Naive thymus-derived CD4-positive, alpha-beta T cell (primary cell): ENCODE data around the gene ZBTB26. TPM values are rescaled to one million over a fixed set of nuclear protein-coding genes. Genes with fewer than 3 reads are reported as not detected.

ENCODE experiments used
- ATAC-seq: fragments of 150-1000 bp; cut with Tn5 transposase; 2 replicates; pipeline ENCODE4 v1.10.0; 2021; ENCODE audit warnings: mild to moderate bottlenecking, moderate library complexity
- CTCF ChIA-PET: fragments of 350-600 bp; sonication (Branson Sonifier 250); formaldehyde crosslinking; loops from one replicate; lab custom pipeline; 2021; ENCODE audit warnings: antibody characterized with exemption; lab: Charles Lee
- POLR2A ChIA-PET: fragments of 350-600 bp; sonication (Branson Sonifier 250); formaldehyde crosslinking; loops from one replicate; lab custom pipeline; 2021; ENCODE audit warnings: antibody characterized with exemption, inconsistent platforms; lab: Charles Lee
- DNase-seq, 9 donors: peaks; one replicate each; pipeline versions ENCODE4 v3.0.0 to v3.0.0-alpha.2; 2020 to 2022; ENCODE audit warnings: mixed read lengths in 1 of 9
- H3K27ac ChIP-seq: one replicate; pipeline ENCODE4 v1.7.0; 2013; ENCODE audit warnings: mild to moderate bottlenecking, low read depth, low read length, moderate library complexity
- H3K27me3 ChIP-seq, 2 donors: one replicate each; pipeline ENCODE4 v1.7.0; 2013; ENCODE audit warnings: low read length in 2 of 2, mild to moderate bottlenecking in 2 of 2, moderate library complexity in 2 of 2; ENCODE audit not compliant: control insufficient read depth in 2 of 2, insufficient read depth in 2 of 2
- H3K36me3 ChIP-seq, 3 experiments: 1 replicate in 2 of 3; 2 replicates in 1 of 3; pipeline ENCODE4 v1.7.0; 2013; ENCODE audit warnings: low read length in 3 of 3, mild to moderate bottlenecking in 3 of 3, moderate library complexity in 1 of 3; ENCODE audit not compliant: insufficient read depth in 3 of 3, control insufficient read depth in 2 of 3
- H3K4me1 ChIP-seq, 2 donors: one replicate each; pipeline ENCODE4 v1.7.0; 2013; ENCODE audit warnings: low read length in 2 of 2, mild to moderate bottlenecking in 2 of 2, moderate library complexity in 1 of 2; ENCODE audit not compliant: control insufficient read depth in 2 of 2, insufficient read depth in 2 of 2
- H3K4me3 ChIP-seq: 2 replicates; pipeline ENCODE4 v1.7.0; 2013; ENCODE audit warnings: mild to moderate bottlenecking, low read length
- H3K9me3 ChIP-seq, 3 experiments: 1 replicate in 2 of 3; 2 replicates in 1 of 3; pipeline ENCODE4 v1.7.0; 2013; ENCODE audit warnings: low read length in 3 of 3; ENCODE audit not compliant: control insufficient read depth in 2 of 3
- H3K27ac Mint-ChIP-seq, 9 donors: one replicate each; pipeline ENCODE4 v1.8.0; 2020 to 2022; ENCODE audit warnings: mixed read lengths in 9 of 9, mild to moderate bottlenecking in 8 of 9, moderate library complexity in 5 of 9, inconsistent platforms in 2 of 9
- H3K27me3 Mint-ChIP-seq, 5 donors: one replicate each; pipeline ENCODE4 v1.8.0; 2021 to 2022; ENCODE audit warnings: mixed read lengths in 5 of 5, mild to moderate bottlenecking in 1 of 5
- H3K36me3 Mint-ChIP-seq, 5 donors: one replicate each; pipeline ENCODE4 v1.8.0; 2020 to 2022; ENCODE audit warnings: mixed read lengths in 5 of 5, mild to moderate bottlenecking in 3 of 5, inconsistent platforms in 1 of 5
- H3K4me1 Mint-ChIP-seq, 7 donors: one replicate each; pipeline ENCODE4 v1.8.0; 2020 to 2022; ENCODE audit warnings: mixed read lengths in 7 of 7, mild to moderate bottlenecking in 3 of 7, inconsistent platforms in 1 of 7
- H3K4me3 Mint-ChIP-seq, 10 donors: one replicate each; pipeline ENCODE4 v1.8.0; 2020 to 2022; ENCODE audit warnings: mild to moderate bottlenecking in 10 of 10, mixed read lengths in 10 of 10, moderate library complexity in 6 of 10, inconsistent platforms in 2 of 10
- H3K9me3 Mint-ChIP-seq, 11 donors: one replicate each; pipeline ENCODE4 v1.8.0; 2020 to 2022; ENCODE audit warnings: mixed read lengths in 11 of 11, mild to moderate bottlenecking in 4 of 11, inconsistent platforms in 1 of 11, moderate library complexity in 1 of 11
- intact Hi-C, 2 donors: fragments of 100-400 bp; cut with micrococcal nuclease; formaldehyde crosslinking; loops; one replicate each; pipeline ENCODE4 v1.15.1; 2023
- polyA plus RNA-seq, 2 donors: library from polyadenylated mRNA; unstranded; fragments of 300-500 nt; fragmentation: Illumina TruSeq; gene quantifications; one replicate each; pipeline ENCODE4 v1.2.3, GENCODE V29; 2021
- total RNA-seq, 6 experiments: library from RNA in 5 of 6; stranded (reverse) in 5 of 6; gene quantifications; 1 replicate in 5 of 6; 2 replicates in 1 of 6; pipeline ENCODE4 v1.2.3 and lab custom pipeline; 2021 to 2026

ZBTB26 gene
- total and polyA plus RNA-seq, 7 experiments from 2014 or later = 1.1 to 11.0 (median 7.7) TPM

DNA sequence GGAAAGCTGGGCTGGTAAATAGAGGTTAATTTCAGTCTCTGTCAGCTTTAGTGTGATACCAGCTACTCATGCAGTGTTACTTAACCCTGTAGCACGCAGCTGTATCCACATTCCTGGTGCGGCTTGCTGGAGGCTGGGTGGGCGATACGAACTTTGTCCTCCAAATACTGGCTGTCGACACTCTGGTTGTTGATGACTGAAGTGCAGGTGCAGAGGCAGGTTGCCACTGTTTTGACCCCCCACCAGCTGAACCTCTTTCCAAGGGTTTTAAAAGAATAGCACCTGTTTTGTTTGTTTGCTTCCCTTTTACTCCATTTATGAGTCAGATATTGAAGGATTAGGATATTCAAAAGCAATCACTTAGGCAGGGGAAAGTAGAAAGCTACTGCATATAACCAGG is 5.2 kb upstream of the ZBTB26 start:
- H3K4me1 Mint-ChIP-seq = peaks cover 21 to 44% (median 39%) of the 10 kb centered on the region in 7 donors
- Histone ChIP-seq H3K36me3 (peaks cover 0 to 17% (median 0%) of the 10 kb centered on the region in 3 experiments), H3K9me3 (no peaks in the 10 kb centered on the region), H3K27ac (no peak overlapping the region), H3K4me3 (no peak overlapping the region), H3K4me1 (peaks cover 8 to 13% of the 10 kb centered on the region in 2 donors), H3K27me3 (no peaks in the 10 kb centered on the region)
- ChIA-PET CTCF (no interaction called here), POLR2A (interaction anchor here (0.6 to 2.9 kb wide), 3 partner anchors 23 to 369 kb away, joined by 3 to 8 read pairs (median 4); partner anchors contain the start of gene ZBTB6)
- ATAC-seq (no peak), DNase-seq (no peak)
- H3K4me3 Mint-ChIP-seq = no peak overlapping the region
- H3K36me3 Mint-ChIP-seq = peaks cover 0 to 12% (median 10%) of the 10 kb centered on the region in 5 donors
- peaks cover 0 to 3% (median 0%) of the 10 kb centered on the region in 11 donors for H3K9me3 Mint-ChIP-seq
- intact Hi-C loops = no loop called here
- H3K27ac Mint-ChIP-seq = peak overlapping the region in 2 of 9 donors; percentile 14 to 46
- no peaks in the 10 kb centered on the region for H3K27me3 Mint-ChIP-seq

DNA sequence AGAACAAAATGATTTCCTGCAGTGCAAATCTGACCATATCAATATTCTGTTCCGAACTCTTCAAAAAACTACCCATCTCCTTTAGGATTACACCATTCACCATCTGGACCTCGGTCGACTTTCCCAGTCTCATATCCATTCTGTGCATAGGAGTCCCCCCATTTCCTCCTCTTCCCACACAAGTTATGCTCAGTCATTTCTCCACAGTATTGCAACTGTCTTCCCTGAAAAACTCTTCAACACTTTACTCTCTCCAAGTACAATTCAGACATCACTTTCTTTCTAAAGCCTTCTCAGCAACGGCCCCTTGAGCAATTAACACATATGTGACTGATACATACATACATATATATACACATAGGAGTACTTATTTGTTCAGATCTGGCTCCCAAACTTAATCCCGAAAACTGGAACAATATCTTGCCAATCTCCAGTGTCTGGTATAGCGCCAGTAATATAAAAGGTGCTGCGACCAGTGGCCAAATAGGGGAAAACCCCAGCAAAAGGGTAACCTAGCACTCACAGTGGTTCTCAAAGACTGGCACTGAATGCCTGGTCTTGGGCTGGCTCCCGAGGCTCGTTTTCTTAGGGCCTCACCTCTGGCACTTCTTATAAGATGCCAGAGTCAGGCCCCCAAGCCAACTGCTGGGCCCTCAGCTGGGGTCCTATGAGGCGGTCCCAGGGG is 629 bp downstream of the ZBTB26 start:
- ATAC-seq (no peak), DNase-seq (peak in 3 of 9 donors; percentile 7 to 25 (median 11))
- no peaks in the 10 kb centered on the region for H3K27me3 Mint-ChIP-seq
- CTCF ChIA-PET = interaction anchor here (1.2 kb wide), 1 partner anchor 18 kb away, joined by 5 read pairs; no protein-coding TSS in a partner anchor
- peaks cover 0 to 6% (median 0%) of the 10 kb centered on the region in 5 donors for H3K36me3 Mint-ChIP-seq
- POLR2A ChIA-PET = interaction anchor here (1.3 to 3.5 kb wide), 6 partner anchors 10 to 27 kb away, joined by 4 to 29 read pairs (median 19); partner anchors contain the start of genes RABGAP1, RC3H2 and ZBTB6
- intact Hi-C loops = loop anchor here (1.0 kb wide), 3 partner anchors 10 to 25 kb away; partner anchors contain the start of genes RC3H2 (in 2 of the 2) and ZBTB6 (in 2 of the 2)
- no peaks in the 10 kb centered on the region for H3K9me3 ChIP-seq
- H3K27ac Mint-ChIP-seq = peak overlapping the region in 1 of 9 donors; percentile 65
- H3K4me1 Mint-ChIP-seq = peaks cover 18 to 32% (median 25%) of the 10 kb centered on the region in 7 donors
- peak overlapping the region; percentile 94 for H3K27ac ChIP-seq
- peak overlapping the region; percentile 75 for H3K4me3 ChIP-seq
- H3K27me3 ChIP-seq = no peaks in the 10 kb centered on the region
- peaks cover 8 to 11% of the 10 kb centered on the region in 2 donors for H3K4me1 ChIP-seq
- H3K4me3 Mint-ChIP-seq = no peak overlapping the region
- H3K9me3 Mint-ChIP-seq = peaks cover 0 to 1% (median 0%) of the 10 kb centered on the region in 11 donors
- peaks cover 0 to 7% (median 0%) of the 10 kb centered on the region in 3 experiments for H3K36me3 ChIP-seq

- ChIA-PET POLR2A (interaction anchor here (0.5 to 2.0 kb wide), 5 partner anchors 11 to 317 kb away, joined by 3 to 13 read pairs (median 4); partner anchors contain the start of genes RABGAP1 and ZBTB6), CTCF (interaction anchor here (1.2 kb wide), 1 partner anchor 17 kb away, joined by 5 read pairs; no protein-coding TSS in a partner anchor)
- Mint-ChIP-seq H3K27ac (no peak overlapping the region), H3K36me3 (peaks cover 0 to 6% (median 0%) of the 10 kb centered on the region in 5 donors), H3K9me3 (peaks cover 0 to 1% (median 0%) of the 10 kb centered on the region in 11 donors), H3K4me3 (no peak overlapping the region), H3K27me3 (no peaks in the 10 kb centered on the region), H3K4me1 (peaks cover 16 to 28% (median 20%) of the 10 kb centered on the region in 7 donors)
- peaks cover 8 to 11% of the 10 kb centered on the region in 2 donors for H3K4me1 ChIP-seq
- H3K4me3 ChIP-seq = no peak overlapping the region
- ATAC-seq (no peak), DNase-seq (no peak)
- no peaks in the 10 kb centered on the region for H3K9me3 ChIP-seq
- no peaks in the 10 kb centered on the region for H3K27me3 ChIP-seq
- peak overlapping the region; percentile 19 for H3K27ac ChIP-seq
- peaks cover 0 to 7% (median 0%) of the 10 kb centered on the region in 3 experiments for H3K36me3 ChIP-seq
- intact Hi-C loops = no loop called here
Observed at GRCh38 chr9:122929796-122930354, 1.4 kb downstream of the ZBTB26 start.

- H3K9me3 ChIP-seq = no peaks in the 10 kb centered on the region
- intact Hi-C loops = no loop called here
- DNase-seq (no peak), ATAC-seq (no peak)
- H3K27ac ChIP-seq = no peak overlapping the region
- no peaks in the 10 kb centered on the region for H3K27me3 Mint-ChIP-seq
- ChIA-PET CTCF (no interaction called here), POLR2A (interaction anchor here (0.6 kb wide), 2 partner anchors 14 to 50 kb away, joined by 3 read pairs; no protein-coding TSS in a partner anchor)
- no peaks in the 10 kb centered on the region for H3K9me3 Mint-ChIP-seq
- no peak overlapping the region for H3K27ac Mint-ChIP-seq
- H3K4me1 ChIP-seq = no peaks in the 10 kb centered on the region
- H3K27me3 ChIP-seq = no peaks in the 10 kb centered on the region
- H3K36me3 ChIP-seq = peaks cover 0 to 13% (median 0%) of the 10 kb centered on the region in 3 experiments
- peaks cover 0 to 24% (median 5%) of the 10 kb centered on the region in 5 donors for H3K36me3 Mint-ChIP-seq
- peaks cover 0 to 14% (median 5%) of the 10 kb centered on the region in 7 donors for H3K4me1 Mint-ChIP-seq
- no peak overlapping the region for H3K4me3 ChIP-seq
- no peak overlapping the region for H3K4me3 Mint-ChIP-seq
Observed at GRCh38 chr9:122923947-122924346, 7.4 kb downstream of the ZBTB26 start.

- Histone ChIP-seq H3K36me3 (peaks cover 0 to 22% (median 0%) of the 10 kb centered on the region in 3 experiments), H3K27ac (no peak overlapping the region), H3K27me3 (no peaks in the 10 kb centered on the region), H3K9me3 (no peaks in the 10 kb centered on the region), H3K4me1 (no peaks in the 10 kb centered on the region), H3K4me3 (no peak overlapping the region)
- Mint-ChIP-seq H3K9me3 (no peaks in the 10 kb centered on the region), H3K27me3 (no peaks in the 10 kb centered on the region), H3K36me3 (peaks cover 0 to 32% (median 7%) of the 10 kb centered on the region in 5 donors), H3K4me1 (peaks cover 0 to 14% (median 5%) of the 10 kb centered on the region in 7 donors), H3K27ac (peak overlapping the region in 1 of 9 donors; percentile 51), H3K4me3 (no peak overlapping the region)
- ChIA-PET POLR2A (no interaction called here), CTCF (no interaction called here)
- intact Hi-C loops = no loop called here
- ATAC-seq (no peak), DNase-seq (no peak)
Observed at GRCh38 chr9:122922713-122923112, 8.6 kb downstream of the ZBTB26 start.

GRCh38 chr9:122918310-122918709 is 13.0 kb downstream of the ZBTB26 start:
- peaks cover 0 to 32% (median 7%) of the 10 kb centered on the region in 5 donors for H3K36me3 Mint-ChIP-seq
- H3K27me3 Mint-ChIP-seq = no peaks in the 10 kb centered on the region
- Histone ChIP-seq H3K4me1 (no peaks in the 10 kb centered on the region), H3K27ac (no peak overlapping the region), H3K9me3 (no peaks in the 10 kb centered on the region), H3K27me3 (no peaks in the 10 kb centered on the region), H3K36me3 (peaks cover 0 to 22% (median 0%) of the 10 kb centered on the region in 3 experiments), H3K4me3 (no peak overlapping the region)
- H3K27ac Mint-ChIP-seq = no peak overlapping the region
- intact Hi-C loops = no loop called here
- H3K4me1 Mint-ChIP-seq = peaks cover 0 to 13% (median 6%) of the 10 kb centered on the region in 7 donors
- no peak overlapping the region for H3K4me3 Mint-ChIP-seq
- DNase-seq (no peak), ATAC-seq (no peak)
- ChIA-PET POLR2A (no interaction called here), CTCF (no interaction called here)
- H3K9me3 Mint-ChIP-seq = no peaks in the 10 kb centered on the region
